GM12874 (cell line): ENCODE results near the gene OSBPL10.

Experiments used
- TF ChIP-seq, protein P1 (sequence below): IDR thresholded peaks from 2 replicates; pipeline ENCODE4 v1.5.1; 2011; ENCODE audit warnings: low read depth, mild to moderate bottlenecking, control low read depth, low read length, moderate library complexity; ENCODE audit not compliant: insufficient read depth

Gene OSBPL10

GRCh38 chr3:31875437-31875836 is 105.6 kb downstream of the OSBPL10 start:
- TF ChIP-seq, protein P1, sequence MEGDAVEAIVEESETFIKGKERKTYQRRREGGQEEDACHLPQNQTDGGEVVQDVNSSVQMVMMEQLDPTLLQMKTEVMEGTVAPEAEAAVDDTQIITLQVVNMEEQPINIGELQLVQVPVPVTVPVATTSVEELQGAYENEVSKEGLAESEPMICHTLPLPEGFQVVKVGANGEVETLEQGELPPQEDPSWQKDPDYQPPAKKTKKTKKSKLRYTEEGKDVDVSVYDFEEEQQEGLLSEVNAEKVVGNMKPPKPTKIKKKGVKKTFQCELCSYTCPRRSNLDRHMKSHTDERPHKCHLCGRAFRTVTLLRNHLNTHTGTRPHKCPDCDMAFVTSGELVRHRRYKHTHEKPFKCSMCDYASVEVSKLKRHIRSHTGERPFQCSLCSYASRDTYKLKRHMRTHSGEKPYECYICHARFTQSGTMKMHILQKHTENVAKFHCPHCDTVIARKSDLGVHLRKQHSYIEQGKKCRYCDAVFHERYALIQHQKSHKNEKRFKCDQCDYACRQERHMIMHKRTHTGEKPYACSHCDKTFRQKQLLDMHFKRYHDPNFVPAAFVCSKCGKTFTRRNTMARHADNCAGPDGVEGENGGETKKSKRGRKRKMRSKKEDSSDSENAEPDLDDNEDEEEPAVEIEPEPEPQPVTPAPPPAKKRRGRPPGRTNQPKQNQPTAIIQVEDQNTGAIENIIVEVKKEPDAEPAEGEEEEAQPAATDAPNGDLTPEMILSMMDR, result no peak

DNA sequence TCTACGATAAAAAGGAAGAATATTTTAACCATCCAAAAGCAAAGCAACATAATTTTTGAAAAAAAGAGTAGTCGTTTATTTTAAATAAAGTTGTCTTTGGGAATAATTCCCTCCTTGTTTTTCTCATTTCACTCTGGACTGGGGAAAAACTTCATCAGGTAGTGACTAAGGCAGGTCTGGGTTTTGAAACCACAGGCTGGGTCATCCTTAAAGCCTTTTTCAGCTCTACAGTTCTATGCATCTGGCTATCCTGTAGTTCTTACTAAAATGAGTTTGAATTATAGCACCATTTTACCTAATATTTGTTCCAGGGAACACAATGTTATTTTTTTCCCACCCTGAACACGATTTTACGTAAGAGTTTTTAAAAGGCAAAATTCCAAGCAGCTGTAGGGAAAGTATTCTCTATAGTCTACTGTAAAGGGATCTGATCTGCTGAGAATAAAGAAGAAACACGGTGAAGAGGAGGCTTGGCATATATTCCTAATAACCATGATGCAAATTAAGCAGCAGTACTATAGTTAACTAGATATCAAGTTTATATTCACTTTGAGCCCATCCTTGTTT is 107.7 kb downstream of the OSBPL10 start:
- TF ChIP-seq, protein P1, result no peak

GRCh38 chr3:31871939-31872507 is 109.0 kb downstream of the OSBPL10 start:
- TF ChIP-seq, protein P1, result no peak

DNA sequence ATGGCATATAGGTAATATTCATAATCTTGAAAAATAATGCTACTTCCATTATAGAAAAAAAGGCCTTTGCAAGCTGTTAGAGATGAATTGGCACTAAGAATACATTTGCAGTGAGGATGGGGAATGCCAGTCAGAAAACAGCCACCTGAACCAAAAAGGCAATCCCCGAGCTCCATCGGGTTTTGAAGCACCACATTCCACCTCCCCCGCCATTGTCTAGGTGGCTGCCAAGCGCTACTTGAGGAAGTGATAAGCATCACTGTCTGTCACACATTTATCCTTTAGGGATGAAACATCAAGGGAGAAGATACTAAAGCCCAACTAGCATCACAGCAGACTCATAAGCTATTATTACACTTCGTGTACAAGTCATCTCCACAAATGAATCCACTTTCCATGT is 112.8 kb downstream of the OSBPL10 start:
- TF ChIP-seq, protein P1, result no peak

DNA sequence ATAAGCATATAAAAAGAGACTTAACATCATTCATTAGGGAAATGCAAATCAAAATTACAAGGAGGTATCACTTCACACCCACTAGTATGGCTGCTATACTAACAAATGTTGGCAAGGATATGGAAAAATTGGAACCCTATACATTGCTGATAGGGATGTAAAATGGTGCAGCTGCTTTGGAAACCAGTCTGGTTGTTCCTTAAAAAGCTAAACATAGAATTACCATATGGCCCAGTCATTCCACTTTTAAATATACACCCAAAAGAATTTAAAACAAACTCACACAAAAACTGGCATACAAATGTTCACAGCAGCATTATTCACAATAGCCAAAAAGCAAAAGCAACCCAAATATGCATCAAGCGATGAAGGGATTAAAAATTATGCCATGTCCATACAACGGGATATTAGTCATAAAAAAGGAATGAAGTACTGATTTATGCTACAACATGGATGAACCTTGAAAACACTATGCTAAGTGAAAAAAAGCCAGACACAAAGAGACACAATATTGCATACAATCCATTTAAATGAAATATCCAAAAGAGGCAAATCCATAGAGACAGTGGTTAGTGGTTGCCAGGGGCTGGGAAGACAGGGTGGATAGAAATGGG is 118.3 kb downstream of the OSBPL10 start:
- TF ChIP-seq, protein P1, result no peak

GRCh38 chr3:31861826-31862225 is 119.2 kb downstream of the OSBPL10 start:
- TF ChIP-seq, protein P1, result no peak

DNA sequence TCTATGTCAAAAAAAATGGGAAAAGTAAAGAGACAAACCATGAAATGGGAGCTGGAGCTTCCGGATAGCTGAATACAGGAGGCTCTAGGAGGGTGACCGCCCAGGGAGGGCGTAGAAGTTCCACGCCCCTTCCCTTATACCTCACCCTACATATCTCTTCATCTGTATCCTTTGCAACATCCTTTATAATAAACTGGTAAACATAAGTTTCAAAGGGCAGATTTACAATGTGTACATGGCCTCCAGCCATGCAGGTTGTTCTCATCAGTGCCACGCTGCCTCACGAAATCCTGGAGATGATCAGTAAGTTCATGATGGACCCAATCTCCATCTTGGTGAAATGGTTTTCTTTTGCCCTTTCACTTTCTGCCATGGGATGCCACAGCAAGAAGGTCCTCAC is 121.8 kb downstream of the OSBPL10 start:
- TF ChIP-seq, protein P1, result no peak
